IPS-NIHi7 (cell line): Measurements from ENCODE around the gene POC1A.

Source experiments
- DNase-seq: peaks from one replicate; pipeline ENCODE4 v3.0.0; 2012; ENCODE audit warnings: mixed read lengths; ENCODE audit errors: extremely low spot score

Gene POC1A

DNA sequence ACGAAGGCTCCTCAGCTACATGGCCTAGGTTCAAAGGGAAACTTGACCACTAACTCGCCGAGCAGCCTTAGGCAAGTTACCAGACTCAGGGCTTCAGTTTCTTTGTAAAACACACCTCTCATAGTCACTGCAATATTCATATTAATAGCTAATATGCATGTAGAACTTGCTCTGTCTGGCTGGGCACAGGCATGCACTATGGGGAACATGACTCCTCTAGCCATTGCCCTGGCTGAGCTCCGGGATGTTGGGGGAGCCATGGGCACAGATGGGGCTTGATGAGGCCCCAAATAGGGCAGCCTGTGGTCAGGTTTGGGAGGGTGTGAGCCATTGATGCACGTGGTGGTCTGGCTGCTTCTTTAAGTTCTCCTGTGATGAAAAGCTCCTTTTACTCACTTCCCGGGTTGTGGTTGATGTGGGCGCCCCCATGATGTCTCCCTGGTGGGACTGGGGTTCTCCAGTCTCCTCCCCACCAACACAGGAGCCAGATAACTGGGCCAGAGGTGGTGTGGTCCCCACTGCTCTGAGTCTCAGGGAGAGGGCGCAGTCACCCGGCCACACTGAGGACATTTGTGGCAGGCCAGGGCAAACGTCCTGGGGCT, 68.4 kb downstream of the POC1A start:
- no peak for DNase-seq

- DNase-seq = peak; percentile 54
These were observed 69.1 kb downstream of the POC1A start for GRCh38 chr3:52084954-52085680.

- DNase-seq = no peak
These were observed 69.8 kb downstream of the POC1A start for GRCh38 chr3:52084216-52084945.

DNA sequence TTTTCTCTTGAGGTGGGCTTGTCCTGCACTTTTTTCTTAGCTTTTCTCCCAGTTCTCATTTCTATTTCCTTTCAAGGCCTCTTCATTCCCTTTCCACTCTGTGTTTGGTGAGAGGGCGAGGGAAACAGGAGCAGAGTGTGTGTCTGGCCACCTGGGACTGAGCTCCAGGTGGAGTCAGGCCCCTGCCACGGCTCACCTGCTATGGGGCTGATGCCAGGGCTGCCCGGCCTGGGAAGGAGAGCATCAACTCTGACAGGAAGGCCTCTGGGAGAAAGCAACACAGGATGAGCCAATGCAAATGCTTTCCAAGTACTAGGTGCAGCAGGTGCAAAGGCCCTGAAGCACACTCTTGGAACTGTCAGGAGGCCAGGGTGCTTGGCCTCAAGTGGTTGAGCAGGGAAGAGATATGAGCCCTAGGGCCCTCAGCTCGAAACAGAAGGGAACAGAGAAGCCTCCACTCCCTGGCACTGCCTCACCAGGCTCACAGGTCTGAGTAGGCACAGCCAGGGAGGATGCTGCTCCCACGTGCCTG, 70.6 kb downstream of the POC1A start:
- DNase-seq = no peak

DNA sequence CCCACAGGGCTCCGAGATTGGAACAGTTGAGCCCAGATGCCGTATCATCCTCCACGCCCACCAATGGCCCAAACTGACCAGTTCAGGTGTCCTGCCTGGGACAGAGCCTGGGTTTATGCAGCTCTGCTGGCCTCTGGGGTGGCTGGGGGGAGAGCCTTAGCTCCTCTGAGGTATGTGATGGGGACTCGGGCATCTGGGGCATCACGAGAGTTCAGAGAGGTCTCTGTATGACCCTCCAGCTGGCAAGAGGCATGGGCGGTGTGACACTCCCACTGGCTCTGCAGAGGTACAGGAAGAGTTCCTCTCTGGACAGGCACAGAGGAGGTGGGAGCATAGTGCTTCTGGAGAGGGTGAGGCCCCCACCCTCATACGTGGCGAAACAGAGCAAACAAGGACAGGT, 71.3 kb downstream of the POC1A start:
- no peak for DNase-seq

DNA sequence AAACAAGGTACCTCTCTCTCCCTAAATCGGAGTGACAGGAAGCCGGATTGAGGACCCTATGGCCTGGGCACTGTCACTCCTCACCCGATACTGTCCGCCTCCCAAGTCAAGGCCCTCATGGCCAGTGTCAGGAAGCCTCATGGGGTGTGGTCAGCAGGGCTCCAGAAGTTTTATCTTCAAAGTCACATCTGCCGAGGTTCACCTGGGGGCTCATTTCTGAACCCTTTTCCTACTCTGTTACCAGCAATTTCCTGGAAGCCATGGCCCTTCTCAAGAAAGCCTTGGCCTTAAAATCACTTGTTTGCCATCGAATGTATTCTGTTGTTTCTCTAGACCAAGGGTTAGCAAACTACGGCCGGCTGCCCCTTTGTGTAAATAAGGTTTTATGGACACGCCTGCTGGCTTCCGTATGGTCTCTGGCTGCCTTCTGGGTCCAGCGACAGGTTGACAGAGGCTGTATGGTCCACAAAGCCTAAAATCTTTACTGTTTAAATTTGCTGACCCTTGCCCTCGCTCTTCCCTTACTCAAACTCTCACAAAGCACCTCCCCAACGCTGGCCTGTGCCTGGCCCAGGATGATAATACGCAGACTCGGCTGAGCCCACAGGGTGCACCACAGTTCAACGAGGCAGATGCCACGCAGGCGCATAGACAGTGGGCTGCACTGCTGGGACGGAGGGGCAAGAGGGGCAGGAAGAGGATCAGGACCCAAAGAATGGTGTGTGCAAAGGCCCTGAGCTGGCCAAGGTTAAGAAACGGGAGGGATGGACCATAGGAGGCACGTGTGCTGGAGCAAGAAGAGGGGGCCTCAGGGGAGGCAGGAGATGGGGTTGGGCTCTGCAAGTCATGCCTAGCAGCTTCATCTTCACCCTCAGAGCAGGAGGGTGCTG, 73.1 kb downstream of the POC1A start:
- no peak for DNase-seq

GRCh38 chr3:52079958-52080357, 74.3 kb downstream of the POC1A start:
- no peak for DNase-seq

DNA sequence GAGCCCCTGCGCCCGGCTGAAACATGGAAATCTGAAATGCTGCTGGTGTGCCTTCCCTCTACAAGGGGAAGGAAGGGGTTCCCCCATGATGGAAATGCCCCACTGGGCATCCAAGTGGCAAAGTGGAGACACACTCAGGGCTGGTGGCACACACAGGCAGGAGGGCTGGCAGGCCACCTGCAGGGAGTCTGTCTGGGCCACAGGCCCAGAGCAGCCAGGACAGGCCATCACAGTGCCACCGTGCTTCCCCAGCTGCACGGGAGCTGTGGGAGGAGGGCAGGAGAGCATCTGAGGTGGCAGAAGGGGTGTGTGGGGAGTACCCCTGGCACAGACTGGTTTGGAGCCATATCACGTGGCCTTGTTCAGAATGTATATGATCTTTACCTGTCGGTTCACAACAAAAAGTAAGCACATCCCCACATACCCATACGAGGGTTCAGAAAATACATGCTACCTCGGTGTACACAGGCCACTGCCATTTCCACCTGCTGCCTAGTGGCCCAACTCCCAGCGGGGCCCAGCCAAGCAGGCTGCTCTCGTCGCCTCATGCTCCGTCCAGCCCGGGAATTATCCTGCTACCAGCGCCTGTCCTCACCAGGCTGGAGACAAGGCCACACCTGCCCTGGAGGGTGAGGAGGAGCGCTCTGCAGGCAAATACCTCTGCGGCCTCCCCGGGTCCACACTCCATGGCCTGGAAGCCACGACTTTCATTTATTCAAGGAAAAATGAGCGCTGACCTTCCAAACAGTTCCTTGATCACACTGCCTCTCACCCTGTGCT, 75.3 kb downstream of the POC1A start:
- no peak for DNase-seq

- no peak for DNase-seq
These were observed 76.3 kb downstream of the POC1A start for GRCh38 chr3:52077925-52078324.

DNA sequence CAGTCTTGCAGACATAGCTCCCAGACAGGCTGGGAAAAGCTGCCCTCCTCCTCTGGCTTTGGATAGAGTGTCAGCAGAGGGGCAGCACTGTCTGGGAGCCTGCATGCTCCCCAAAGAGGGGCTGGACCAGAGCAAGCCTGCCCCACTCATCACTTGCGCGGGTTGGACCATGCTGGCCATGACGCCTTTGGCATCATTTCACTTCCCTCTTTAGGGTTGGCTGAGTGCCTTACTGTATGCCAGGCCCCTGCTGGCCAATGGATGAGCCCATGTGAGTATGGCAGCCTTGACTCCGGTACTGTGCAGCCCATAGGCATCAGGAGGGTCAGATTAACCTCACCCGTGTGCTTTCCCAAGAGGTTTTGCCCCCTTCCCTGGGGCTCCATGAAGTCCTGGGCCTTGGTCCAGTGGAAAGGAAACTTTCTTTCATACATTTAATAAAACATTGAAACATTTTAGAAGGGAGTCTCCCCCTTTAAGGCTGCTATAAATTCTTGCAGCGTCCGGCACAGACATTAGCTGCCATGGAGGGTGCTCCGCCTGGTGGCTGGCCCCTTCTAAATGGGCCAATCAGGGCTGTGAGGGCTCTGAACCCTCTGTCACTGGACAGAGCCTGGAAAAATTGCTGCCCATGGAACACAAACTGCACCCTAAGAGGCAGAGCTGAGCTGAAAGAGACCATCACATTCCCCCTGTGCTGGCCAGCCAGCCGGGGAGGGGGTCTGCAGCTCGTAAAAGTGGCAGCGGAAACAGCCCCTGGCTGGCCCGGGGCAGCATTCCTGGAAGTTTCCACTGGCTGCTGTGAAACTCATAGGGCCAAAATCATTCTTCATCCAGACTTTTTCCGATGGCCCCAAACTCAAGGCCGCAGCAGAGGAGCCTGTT, 77.1 kb downstream of the POC1A start:
- peak; percentile 31 for DNase-seq

GRCh38 chr3:52073490-52073889, 80.7 kb downstream of the POC1A start:
- DNase-seq = no peak

GRCh38 chr3:52072471-52072870, 81.8 kb downstream of the POC1A start:
- DNase-seq = no peak

GRCh38 chr3:52072020-52072419, 82.2 kb downstream of the POC1A start:
- no peak for DNase-seq

DNA sequence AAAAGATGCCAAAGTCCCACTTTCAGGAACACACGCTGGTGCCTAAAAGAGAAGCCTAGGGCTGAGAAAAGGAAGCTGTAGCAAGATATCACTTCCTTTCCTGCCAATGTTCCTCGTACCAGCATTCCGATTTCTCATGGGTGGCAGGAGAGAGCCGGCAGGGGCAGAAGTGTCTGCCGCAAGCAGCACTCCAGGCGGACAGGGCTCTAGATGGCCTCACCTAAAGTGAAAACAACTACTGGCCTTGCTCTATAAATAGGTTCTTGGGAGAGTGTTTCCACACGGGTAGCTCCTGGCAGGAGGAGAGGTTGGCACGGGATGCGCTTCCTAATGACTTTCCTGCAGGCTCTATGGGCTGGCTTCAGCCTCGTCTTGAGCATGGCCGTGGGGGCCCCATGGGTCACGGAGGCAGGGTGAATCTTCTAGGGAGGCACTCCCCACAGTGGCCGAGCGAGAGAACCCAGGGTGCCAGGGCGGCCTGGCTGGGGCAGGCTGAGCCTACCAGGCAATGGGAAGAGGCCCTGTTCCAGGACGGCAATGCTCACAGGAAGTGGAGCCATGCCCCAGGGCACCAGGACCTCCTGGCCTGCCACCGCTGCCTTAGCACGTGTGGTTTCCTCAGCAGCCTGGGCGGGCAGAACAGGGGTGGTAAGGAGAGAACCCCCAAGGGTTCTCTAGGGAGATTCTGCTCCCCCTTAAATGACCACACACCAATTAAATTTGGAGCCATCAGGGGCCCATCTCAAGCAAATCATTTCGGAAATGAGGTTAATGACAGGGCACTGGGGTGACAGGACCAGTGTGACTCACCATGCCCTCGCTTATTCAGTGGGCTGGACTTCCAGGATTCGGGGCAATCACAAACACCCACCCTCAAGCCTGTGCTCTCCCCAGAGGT, 83.2 kb downstream of the POC1A start:
- no peak for DNase-seq

GRCh38 chr3:52069855-52070254, 84.4 kb downstream of the POC1A start:
- DNase-seq = no peak

GRCh38 chr3:52069135-52069534, 85.1 kb downstream of the POC1A start:
- no peak for DNase-seq

DNA sequence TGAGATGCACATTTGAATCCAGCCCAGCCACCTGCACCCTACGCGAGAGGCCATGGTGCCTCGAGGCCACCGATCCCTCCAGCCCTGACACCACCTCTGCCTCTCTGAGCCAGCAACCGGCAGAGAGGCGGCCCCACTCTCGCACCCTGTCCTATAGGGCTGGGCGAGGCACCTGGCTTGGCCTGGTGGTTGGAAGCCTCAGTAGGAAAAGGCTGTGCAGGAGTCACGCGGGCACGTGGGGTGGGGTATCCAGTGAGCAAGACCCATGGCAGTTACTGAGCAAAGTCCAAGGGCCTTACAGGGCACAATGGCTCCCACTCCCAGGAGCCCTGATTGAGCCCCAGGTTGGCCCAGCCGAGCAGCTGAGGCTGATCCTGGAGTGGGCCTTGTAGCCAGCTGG, 85.5 kb downstream of the POC1A start:
- DNase-seq = no peak

DNA sequence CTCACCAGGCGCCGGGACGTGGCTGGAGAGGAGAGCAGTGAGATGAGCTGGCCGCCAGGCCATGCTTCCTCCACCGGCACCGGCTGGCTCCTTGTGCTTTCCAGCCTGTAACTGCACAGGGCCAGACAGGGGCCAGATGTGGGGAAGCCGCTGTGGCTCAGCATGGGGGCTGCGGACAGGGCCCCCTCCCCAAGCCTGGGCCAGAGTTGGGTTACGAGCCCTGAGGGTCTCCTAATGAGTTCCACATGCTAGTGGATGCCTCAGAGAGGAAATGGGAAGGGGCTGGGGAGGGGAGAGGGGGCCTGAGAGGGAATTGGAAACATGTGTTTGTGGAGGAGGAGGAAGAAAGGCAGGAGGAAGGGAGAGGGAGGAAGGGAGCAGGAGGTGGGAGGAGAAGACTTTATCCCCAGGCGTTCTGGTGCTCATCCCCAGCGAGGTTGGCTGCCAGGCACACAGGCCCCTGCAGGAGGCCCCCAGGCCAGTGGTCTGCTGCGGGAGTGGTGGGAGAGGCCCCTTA, 86.1 kb downstream of the POC1A start:
- DNase-seq = no peak

GRCh38 chr3:52067526-52067925, 86.7 kb downstream of the POC1A start:
- no peak for DNase-seq
